Brain microvascular endothelial cell (primary cell): Measurements from ENCODE around the gene PUS7L.

Source experiments
- DNase-seq: peaks from one replicate; pipeline ENCODE4 v3.0.0-alpha.2; 2020
- H3K27ac ChIP-seq: fragments of 250-450 bp; sonication (Bioruptor Pico); 2 replicates; pipeline ENCODE4 v1.5.1; 2020; ENCODE audit warnings: mild to moderate bottlenecking, moderate library complexity
- H3K27me3 ChIP-seq: fragments of 250-450 bp; sonication (Bioruptor Pico); replicated peaks from 2 replicates; pipeline ENCODE4 v1.5.1; 2020; ENCODE audit warnings: mild to moderate bottlenecking
- H3K36me3 ChIP-seq: fragments of 250-450 bp; sonication (Bioruptor Pico); replicated peaks from 2 replicates; pipeline ENCODE4 v1.5.1; 2020; ENCODE audit warnings: mild to moderate bottlenecking
- H3K4me3 ChIP-seq: 2 replicates; pipeline ENCODE4 v1.5.1; 2011; ENCODE audit warnings: low read depth, mild to moderate bottlenecking, control low read depth, low read length, moderate library complexity
- in situ Hi-C: cut with HindIII; loops from 2 replicates; pipeline ENCODE4 v1.10.0; 2017; ENCODE audit warnings: low sequenced_read_pairs, low pct_ligation_motif_present
- TF ChIP-seq, protein P1 (sequence below): IDR thresholded peaks from 2 replicates; pipeline ENCODE4 v1.5.1; 2011; ENCODE audit warnings: low read depth, mild to moderate bottlenecking, moderate library complexity, low read length, control low read depth, inconsistent platforms; ENCODE audit errors: missing control alignments

PUS7L gene

DNA sequence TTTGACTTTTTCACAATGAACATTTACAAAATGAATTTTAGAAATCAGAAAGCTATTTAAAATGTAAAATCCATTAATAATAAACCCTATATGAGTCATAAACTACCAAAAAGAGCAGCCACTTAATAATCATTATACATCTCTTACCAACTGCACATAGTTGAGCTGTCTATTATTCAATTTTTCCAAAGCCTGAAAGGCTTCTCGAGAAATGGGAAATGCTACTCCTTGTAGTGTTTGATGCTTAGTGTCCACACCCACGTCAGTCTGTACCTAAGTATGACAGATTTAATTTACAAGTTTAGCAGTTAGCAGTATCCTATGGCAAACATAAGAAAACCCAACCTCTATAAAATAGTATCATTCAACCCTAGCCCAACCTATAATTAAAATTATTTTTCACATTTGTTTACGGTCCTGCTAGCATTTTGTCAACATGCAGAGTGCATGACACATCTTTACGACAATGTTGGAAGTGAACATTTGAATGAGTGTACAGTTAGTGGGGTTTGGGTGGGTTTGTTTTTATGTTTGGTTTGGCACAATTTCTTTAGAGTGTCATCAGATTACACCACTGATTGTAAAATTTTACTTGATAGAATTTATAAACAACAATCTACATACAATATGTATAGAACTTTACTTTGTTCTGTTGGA, 39.1 kb upstream of the PUS7L start:
- no peak for DNase-seq
- H3K27me3 ChIP-seq = no peaks in the 10 kb centered on the region
- peaks cover 44% of the 10 kb centered on the region for H3K36me3 ChIP-seq
- in situ Hi-C loops = no loop called here
- TF ChIP-seq, protein P1, sequence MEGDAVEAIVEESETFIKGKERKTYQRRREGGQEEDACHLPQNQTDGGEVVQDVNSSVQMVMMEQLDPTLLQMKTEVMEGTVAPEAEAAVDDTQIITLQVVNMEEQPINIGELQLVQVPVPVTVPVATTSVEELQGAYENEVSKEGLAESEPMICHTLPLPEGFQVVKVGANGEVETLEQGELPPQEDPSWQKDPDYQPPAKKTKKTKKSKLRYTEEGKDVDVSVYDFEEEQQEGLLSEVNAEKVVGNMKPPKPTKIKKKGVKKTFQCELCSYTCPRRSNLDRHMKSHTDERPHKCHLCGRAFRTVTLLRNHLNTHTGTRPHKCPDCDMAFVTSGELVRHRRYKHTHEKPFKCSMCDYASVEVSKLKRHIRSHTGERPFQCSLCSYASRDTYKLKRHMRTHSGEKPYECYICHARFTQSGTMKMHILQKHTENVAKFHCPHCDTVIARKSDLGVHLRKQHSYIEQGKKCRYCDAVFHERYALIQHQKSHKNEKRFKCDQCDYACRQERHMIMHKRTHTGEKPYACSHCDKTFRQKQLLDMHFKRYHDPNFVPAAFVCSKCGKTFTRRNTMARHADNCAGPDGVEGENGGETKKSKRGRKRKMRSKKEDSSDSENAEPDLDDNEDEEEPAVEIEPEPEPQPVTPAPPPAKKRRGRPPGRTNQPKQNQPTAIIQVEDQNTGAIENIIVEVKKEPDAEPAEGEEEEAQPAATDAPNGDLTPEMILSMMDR = no peak
- no peak overlapping the region for H3K27ac ChIP-seq
- H3K4me3 ChIP-seq = no peak overlapping the region

DNA sequence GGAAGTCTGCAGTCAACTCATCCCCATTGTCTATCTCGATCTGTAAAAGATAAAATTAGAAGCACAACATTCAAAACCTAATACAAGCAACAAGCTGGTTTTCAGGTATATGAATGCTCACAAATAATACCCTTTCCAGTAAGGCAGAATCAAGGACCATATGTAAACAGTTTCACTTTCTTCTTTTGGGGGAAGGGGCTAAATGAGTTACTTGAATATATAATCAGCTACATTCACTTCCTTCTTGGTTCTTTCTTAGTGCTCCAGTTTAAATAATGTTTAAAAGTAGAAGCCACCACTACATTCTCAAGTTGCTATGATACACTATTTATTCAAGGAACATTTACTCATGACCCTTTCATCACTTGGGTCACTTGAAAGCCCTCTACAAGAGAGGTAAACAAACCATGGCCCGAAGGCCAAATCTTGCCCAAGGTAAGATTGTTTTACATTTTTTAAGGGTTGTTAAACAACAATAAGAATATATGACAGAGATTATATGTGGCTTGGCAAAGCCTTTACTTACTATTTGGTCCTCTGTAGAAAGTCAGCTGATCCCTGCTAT, 37.2 kb upstream of the PUS7L start:
- DNase-seq = no peak
- in situ Hi-C loops = no loop called here

DNA sequence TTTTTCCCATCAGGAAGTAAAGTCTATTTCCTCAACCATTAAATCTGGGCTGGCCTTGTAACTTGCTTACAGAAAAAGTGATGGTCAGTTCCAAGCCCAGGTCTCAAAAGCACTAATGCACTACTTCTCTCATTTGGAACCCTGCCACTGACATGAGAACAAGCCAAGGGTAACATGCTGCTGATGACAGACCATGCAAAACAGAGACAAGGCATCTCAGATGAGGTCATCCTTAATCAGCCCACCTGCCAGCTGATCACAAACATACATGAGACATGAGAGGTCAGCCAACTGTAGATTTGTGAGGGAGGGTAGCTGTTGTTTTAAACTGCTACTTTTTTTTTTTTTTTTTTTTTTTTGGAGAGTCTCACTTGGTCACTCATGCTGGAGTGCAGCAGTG, 31.4 kb upstream of the PUS7L start:
- Histone ChIP-seq H3K27ac (no peak overlapping the region), H3K4me3 (no peak overlapping the region), H3K27me3 (no peaks in the 10 kb centered on the region), H3K36me3 (peaks cover 9% of the 10 kb centered on the region)
- in situ Hi-C loops = no loop called here
- TF ChIP-seq, protein P1 = no peak
- no peak for DNase-seq

More for the DNA sequence above, 37.2 kb upstream of the PUS7L start:
- Histone ChIP-seq H3K27ac (no peak overlapping the region), H3K27me3 (no peaks in the 10 kb centered on the region), H3K36me3 (peaks cover 35% of the 10 kb centered on the region), H3K4me3 (no peak overlapping the region)
- TF ChIP-seq, protein P1 = no peak

DNA sequence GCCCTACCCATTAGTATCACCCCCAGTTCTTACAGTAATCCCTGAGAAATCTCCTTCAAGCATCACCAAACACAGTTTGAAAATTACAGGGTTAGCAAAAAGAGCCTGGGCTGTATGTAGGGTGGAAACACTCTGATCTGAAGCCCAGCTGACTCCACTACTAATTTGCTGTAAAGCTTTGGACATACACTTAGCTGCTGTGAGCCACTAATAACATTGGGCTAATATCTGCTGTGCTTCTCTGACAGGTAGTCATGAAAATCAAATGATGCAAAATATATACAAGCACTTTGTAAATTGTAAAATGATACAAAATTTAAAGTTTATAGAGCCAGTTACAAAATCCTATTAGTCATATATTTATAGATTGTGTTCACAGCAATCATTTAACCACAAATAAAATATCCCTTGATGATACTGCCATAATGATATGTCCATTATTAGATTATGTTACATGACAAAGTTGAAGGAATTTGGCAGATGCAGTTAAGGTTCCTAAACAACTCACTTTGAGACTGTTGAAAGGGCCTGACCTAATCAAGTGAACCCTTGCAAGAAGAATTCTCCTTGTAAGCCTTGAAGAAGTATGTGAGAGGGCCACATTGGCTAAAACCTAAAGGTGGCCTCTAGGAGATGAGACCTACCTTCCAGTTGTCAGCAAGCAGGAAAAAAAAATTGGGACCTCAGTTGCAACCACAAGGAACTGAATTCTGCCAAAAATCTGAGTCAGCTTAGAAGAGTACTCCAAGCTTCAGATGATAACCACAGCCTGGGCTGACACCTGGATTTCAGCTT, 28.5 kb upstream of the PUS7L start:
- TF ChIP-seq, protein P1 = no peak
- no peak overlapping the region for H3K4me3 ChIP-seq
- H3K27ac ChIP-seq = no peak overlapping the region
- in situ Hi-C loops = no loop called here
- H3K27me3 ChIP-seq = no peaks in the 10 kb centered on the region
- no peak for DNase-seq
- H3K36me3 ChIP-seq = peaks cover 22% of the 10 kb centered on the region

DNA sequence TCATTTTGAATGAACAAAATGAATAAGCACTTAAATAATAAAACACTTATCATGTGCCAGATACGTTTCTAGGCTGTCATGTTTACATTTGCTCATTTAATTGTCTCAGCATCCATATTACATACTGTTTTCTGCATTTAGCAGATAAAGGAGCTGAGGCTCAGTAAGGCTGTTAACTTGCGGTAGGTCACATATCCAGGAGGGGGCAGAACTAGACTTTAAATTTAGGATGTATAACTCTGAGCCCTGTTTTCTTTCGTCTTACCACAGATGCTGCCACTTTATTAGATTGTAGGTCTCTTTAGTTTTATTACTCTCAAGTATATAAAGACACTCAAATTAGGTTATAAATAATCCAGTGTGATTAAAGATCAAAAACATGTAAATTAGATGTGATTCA, 17.9 kb upstream of the PUS7L start:
- Histone ChIP-seq H3K36me3 (peaks cover 25% of the 10 kb centered on the region), H3K4me3 (no peak overlapping the region), H3K27ac (no peak overlapping the region), H3K27me3 (no peaks in the 10 kb centered on the region)
- no peak for DNase-seq
- TF ChIP-seq, protein P1 = peak; percentile 57
- in situ Hi-C loops = no loop called here
